ENCODE data around the gene CMTM7. TPM values are rescaled to one million over a fixed set of nuclear protein-coding genes. Genes with fewer than 3 reads are reported as not detected.

CMTM7 gene
- polyA plus RNA-seq, 3 donors = 100 to 148 (median 146) TPM

- Histone ChIP-seq H4K20me1 (ENCODE audit: insufficient read depth, low read length) (peaks cover 55% of the 10 kb centered on the region), H3K9ac (ENCODE audit: insufficient read depth, low read length, poor library complexity, severe bottlenecking) (peak overlapping the region; percentile 29), H3K4me1 (ENCODE audit: control insufficient read depth in 1 of 2, insufficient read depth in 2 of 2, low read length in 2 of 2) (peaks cover 42 to 50% of the 10 kb centered on the region in 2 donors), H3K27ac (ENCODE audit: low read depth in 1 of 2, low read length in 2 of 2) (peak overlapping the region; percentile 47 to 85), H2AFZ (ENCODE audit: insufficient read depth, low read depth, low read length, poor library complexity, severe bottlenecking) (no peak overlapping the region), H3K4me3 (replicated peaks in 1 of 3; ENCODE audit: low read depth in 2 of 3, low read length in 3 of 3) (peak overlapping the region in 1 of 3 experiments; percentile 51), H3K4me2 (replicated peaks; ENCODE audit: extremely low read depth, low read length, poor library complexity, severe bottlenecking) (peak overlapping the region; percentile 46), H3K9me3 (replicated peaks in 1 of 2; ENCODE audit: control insufficient read depth in 1 of 2, insufficient read depth in 1 of 2, low read length in 2 of 2) (no peaks in the 10 kb centered on the region), H3K27me3 (ENCODE audit: control insufficient read depth in 2 of 2, insufficient read depth in 2 of 2, low read length in 2 of 2) (no peaks in the 10 kb centered on the region), H3K36me3 (replicated peaks in 1 of 2; ENCODE audit: control insufficient read depth in 1 of 2, insufficient read depth in 2 of 2, low read length in 2 of 2) (no peaks in the 10 kb centered on the region), H3K79me2 (ENCODE audit: insufficient read depth, low read length) (peaks cover 99% of the 10 kb centered on the region)
- peak in 2 of 3 donors; percentile 46 to 62 for DNase-seq
- Mint-ChIP-seq H3K27me3 (ENCODE audit: low read depth in 3 of 3) (peaks cover 0 to 2% (median 0%) of the 10 kb centered on the region in 3 donors), H3K4me1 (peaks cover 66% of the 10 kb centered on the region), H3K4me3 (peak overlapping the region; percentile 7 to 69), H3K27ac (peak overlapping the region; percentile 85 to 89 (median 87)), H3K9me3 (peaks cover 0 to 3% (median 0%) of the 10 kb centered on the region in 7 donors), H3K36me3 (peaks cover 11 to 26% of the 10 kb centered on the region in 2 donors)
- intact Hi-C loops (cut with micrococcal nuclease) = no loop called here
- no peak for TF ChIP-seq CTCF (IDR thresholded peaks at IDR 0.05)
- WGBS (ENCODE audit: insufficient coverage) = 27% methylated on average over 3 of the region's 6 CpGs
These were observed 23.0 kb downstream of the CMTM7 start for GRCh38 chr3:32414522-32415202.

- peak overlapping the region in 1 of 3 experiments; percentile 34 for H3K4me3 ChIP-seq (replicated peaks in 1 of 3; ENCODE audit: low read depth in 2 of 3, low read length in 3 of 3)
- peak in 2 of 3 donors; percentile 38 to 59 for DNase-seq
- Mint-ChIP-seq H3K27ac (peak overlapping the region; percentile 90 to 97 (median 94)), H3K4me3 (peak overlapping the region; percentile 43 to 84), H3K4me1 (peaks cover 79% of the 10 kb centered on the region), H3K36me3 (peaks cover 6 to 16% of the 10 kb centered on the region in 2 donors), H3K27me3 (ENCODE audit: low read depth in 3 of 3) (peaks cover 0 to 7% (median 0%) of the 10 kb centered on the region in 3 donors), H3K9me3 (peaks cover 0 to 5% (median 0%) of the 10 kb centered on the region in 7 donors)
- H3K79me2 ChIP-seq (ENCODE audit: insufficient read depth, low read length) = peaks cover 96% of the 10 kb centered on the region
- TF ChIP-seq CTCF (IDR thresholded peaks at IDR 0.05) = no peak
- peaks cover 58% of the 10 kb centered on the region for H4K20me1 ChIP-seq (ENCODE audit: insufficient read depth, low read length)
- intact Hi-C loops (cut with micrococcal nuclease) = no loop called here
- H3K9me3 ChIP-seq (replicated peaks in 1 of 2; ENCODE audit: control insufficient read depth in 1 of 2, insufficient read depth in 1 of 2, low read length in 2 of 2) = no peaks in the 10 kb centered on the region
- H3K4me2 ChIP-seq (replicated peaks; ENCODE audit: extremely low read depth, low read length, poor library complexity, severe bottlenecking) = peak overlapping the region; percentile 42
- 0% methylated on average over 1 of the region's 2 CpGs for WGBS (ENCODE audit: insufficient coverage)
- no peaks in the 10 kb centered on the region for H3K27me3 ChIP-seq (ENCODE audit: control insufficient read depth in 2 of 2, insufficient read depth in 2 of 2, low read length in 2 of 2)
- no peak overlapping the region for H2AFZ ChIP-seq (ENCODE audit: insufficient read depth, low read depth, low read length, poor library complexity, severe bottlenecking)
- peaks cover 64 to 74% of the 10 kb centered on the region in 2 donors for H3K4me1 ChIP-seq (ENCODE audit: control insufficient read depth in 1 of 2, insufficient read depth in 2 of 2, low read length in 2 of 2)
- peak overlapping the region; percentile 27 for H3K9ac ChIP-seq (ENCODE audit: insufficient read depth, low read length, poor library complexity, severe bottlenecking)
- H3K27ac ChIP-seq (ENCODE audit: low read depth in 1 of 2, low read length in 2 of 2) = peak overlapping the region; percentile 76 to 86
- H3K36me3 ChIP-seq (replicated peaks in 1 of 2; ENCODE audit: control insufficient read depth in 1 of 2, insufficient read depth in 2 of 2, low read length in 2 of 2) = no peaks in the 10 kb centered on the region
These were observed 28.1 kb downstream of the CMTM7 start for GRCh38 chr3:32419742-32420125.
